PFSK-1 (cell line): ENCODE results near the gene RERE.

Experiments used
- FOXP2 ChIP-seq: optimal IDR thresholded peaks from 2 replicates; pipeline ENCODE3; 2011; ENCODE audit warnings: borderline replicate concordance, control low read depth, inconsistent platforms; ENCODE audit not compliant: insufficient read depth; ENCODE audit errors: extremely low read length, extremely low read depth
- POLR2AphosphoS5 ChIP-seq: IDR thresholded peaks from 2 replicates; pipeline ENCODE4 v1.6.1; 2012; ENCODE audit warnings: low read depth, mild to moderate bottlenecking, control low read depth, low read length, moderate library complexity
- SIN3A ChIP-seq: IDR thresholded peaks from 2 replicates; pipeline ENCODE4 v1.6.1; 2012; ENCODE audit warnings: mild to moderate bottlenecking, low read length, moderate library complexity, borderline replicate concordance; ENCODE audit not compliant: insufficient read depth
- TAF1 ChIP-seq: IDR thresholded peaks from 2 replicates; pipeline ENCODE4 v1.6.1; 2012; ENCODE audit warnings: low read length, control low read depth, borderline replicate concordance; ENCODE audit not compliant: insufficient read depth
- TF ChIP-seq, protein P1 (sequence below), 2 experiments: IDR thresholded peaks; 2 replicates each; pipeline versions ENCODE4 v1.6.1 to v1.8.0; 2011 to 2012; ENCODE audit warnings: low read depth in 2 of 2, low read length in 2 of 2, control low read depth in 1 of 2, inconsistent platforms in 1 of 2, mild to moderate bottlenecking in 1 of 2, moderate library complexity in 1 of 2; ENCODE audit not compliant: insufficient read depth in 1 of 2

Gene RERE

DNA sequence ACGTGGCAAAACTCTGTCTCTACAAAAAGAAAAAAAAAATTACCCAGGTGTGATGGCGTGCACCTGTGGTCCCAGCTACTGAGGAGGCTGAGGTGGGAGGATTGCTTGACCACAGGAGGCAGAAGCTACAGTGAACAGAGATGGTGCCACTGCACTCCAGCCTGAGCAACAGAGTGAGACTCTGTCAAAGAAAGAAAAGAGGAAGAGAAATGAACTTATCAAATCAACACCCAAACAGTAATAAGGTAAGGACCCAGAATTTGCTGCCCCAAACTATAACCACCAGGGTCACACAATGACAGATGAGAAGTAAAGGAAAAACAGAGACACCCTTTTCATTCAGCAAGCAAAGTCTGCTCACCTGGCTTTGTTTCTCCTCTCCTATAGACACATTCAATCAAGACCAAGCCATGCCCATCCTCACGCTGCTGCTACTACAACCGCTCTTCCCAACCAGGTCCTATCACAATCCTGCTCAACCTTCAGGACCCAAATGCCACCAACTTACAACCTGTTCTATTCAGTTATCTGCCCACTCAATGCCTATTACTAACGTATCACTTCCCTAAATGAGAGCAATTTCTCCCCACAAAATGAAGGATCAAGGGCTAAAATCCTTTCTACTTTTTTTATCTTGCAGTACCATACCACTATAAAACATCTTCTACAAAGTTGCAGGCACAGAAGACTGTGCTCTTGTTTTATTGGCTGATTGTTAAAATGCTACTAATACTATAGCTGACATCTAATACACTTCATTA, 183.5 kb downstream of the RERE start:
- TF ChIP-seq SIN3A (no peak), POLR2AphosphoS5 (no peak), FOXP2 (no peak), TAF1 (no peak)
- TF ChIP-seq, protein P1, sequence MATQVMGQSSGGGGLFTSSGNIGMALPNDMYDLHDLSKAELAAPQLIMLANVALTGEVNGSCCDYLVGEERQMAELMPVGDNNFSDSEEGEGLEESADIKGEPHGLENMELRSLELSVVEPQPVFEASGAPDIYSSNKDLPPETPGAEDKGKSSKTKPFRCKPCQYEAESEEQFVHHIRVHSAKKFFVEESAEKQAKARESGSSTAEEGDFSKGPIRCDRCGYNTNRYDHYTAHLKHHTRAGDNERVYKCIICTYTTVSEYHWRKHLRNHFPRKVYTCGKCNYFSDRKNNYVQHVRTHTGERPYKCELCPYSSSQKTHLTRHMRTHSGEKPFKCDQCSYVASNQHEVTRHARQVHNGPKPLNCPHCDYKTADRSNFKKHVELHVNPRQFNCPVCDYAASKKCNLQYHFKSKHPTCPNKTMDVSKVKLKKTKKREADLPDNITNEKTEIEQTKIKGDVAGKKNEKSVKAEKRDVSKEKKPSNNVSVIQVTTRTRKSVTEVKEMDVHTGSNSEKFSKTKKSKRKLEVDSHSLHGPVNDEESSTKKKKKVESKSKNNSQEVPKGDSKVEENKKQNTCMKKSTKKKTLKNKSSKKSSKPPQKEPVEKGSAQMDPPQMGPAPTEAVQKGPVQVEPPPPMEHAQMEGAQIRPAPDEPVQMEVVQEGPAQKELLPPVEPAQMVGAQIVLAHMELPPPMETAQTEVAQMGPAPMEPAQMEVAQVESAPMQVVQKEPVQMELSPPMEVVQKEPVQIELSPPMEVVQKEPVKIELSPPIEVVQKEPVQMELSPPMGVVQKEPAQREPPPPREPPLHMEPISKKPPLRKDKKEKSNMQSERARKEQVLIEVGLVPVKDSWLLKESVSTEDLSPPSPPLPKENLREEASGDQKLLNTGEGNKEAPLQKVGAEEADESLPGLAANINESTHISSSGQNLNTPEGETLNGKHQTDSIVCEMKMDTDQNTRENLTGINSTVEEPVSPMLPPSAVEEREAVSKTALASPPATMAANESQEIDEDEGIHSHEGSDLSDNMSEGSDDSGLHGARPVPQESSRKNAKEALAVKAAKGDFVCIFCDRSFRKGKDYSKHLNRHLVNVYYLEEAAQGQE (IDR thresholded peaks at IDR 0.05; ENCODE audit: insufficient read depth in 1 of 2, low read depth in 2 of 2, low read length in 2 of 2): no peak

DNA sequence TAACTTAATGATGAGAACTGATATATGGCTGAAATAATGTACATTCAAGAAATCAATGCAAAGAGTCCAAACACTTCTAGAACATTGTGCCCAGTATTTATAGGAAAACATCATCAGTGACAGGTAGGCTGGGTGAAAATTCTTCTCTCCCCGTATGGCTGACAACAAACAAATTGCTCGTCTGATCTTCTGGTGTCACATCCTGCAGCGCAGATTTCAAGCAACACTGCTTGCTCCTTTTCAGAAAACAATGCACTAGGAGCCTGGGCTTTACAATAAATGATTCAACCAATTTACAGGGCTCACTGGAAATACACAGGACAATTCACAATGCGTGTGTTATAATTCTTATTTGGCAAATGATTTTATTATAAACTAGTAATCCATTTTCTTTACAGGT, 185.3 kb downstream of the RERE start:
- TF ChIP-seq, protein P1 (IDR thresholded peaks at IDR 0.05; ENCODE audit: insufficient read depth in 1 of 2, low read depth in 2 of 2, low read length in 2 of 2): no peak
- TF ChIP-seq POLR2AphosphoS5 (no peak), SIN3A (no peak), TAF1 (no peak), FOXP2 (no peak)

DNA sequence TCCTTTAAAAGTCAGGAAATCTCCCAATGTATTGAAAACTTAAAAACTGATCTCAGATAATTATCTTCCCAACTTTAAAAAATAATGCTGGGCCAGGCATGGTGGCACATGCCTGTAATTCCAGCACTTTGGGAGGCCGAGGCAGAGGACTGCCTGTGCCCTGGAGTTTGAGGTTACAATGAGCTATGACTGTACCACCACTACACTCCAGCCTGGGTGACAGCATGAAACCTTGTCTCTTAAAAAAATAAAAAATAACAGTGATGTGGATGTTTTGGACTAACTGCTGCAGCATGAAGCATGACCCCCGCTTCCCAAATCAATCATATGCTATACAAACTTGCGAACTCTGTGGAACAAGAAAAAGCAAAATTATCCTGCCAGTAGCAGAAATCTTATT, 186.3 kb downstream of the RERE start:
- TF ChIP-seq POLR2AphosphoS5 (no peak), TAF1 (no peak), SIN3A (no peak), FOXP2 (no peak)
- TF ChIP-seq, protein P1 (IDR thresholded peaks at IDR 0.05; ENCODE audit: insufficient read depth in 1 of 2, low read depth in 2 of 2, low read length in 2 of 2): no peak

DNA sequence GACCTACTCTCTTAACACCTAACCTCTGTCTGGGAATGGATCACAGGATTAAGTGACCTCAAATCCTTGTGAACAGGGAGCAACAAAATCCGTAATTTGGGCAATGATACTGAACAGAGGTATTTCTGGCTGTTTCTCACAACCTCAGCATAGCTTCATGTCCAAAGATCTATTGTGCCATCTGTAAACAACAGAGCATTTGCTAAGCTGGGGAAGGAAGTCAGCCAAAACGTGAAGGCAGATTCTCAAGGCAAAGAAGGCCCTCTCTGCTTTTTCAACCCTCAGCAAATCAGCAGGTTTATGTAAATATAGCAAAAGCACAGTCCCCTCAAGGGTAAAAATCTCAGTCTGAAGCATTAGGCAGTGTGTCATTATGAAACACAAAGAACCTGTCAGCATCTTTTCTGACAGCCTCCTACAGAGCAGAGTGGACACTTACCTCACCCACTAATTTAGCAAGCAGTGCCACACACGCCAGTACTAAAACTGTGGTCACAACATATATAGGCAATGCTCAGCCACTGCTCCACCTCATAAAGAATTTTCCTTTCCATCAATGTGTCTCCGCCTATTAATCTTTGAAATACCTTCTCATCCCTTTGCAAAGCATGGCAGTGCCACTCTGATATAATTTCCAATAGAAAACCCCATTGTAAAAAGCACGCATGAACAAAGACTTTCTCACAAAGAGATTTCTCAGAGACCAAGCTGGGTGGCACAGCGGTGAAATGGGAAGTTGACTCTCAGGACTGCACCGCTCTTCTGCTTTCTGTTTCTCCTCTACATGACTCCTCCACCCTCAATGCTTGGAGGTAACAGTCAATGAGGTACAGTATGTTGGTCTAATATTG, 188.0 kb downstream of the RERE start:
- TF ChIP-seq, protein P1 (IDR thresholded peaks at IDR 0.05; ENCODE audit: insufficient read depth in 1 of 2, low read depth in 2 of 2, low read length in 2 of 2): no peak
- TF ChIP-seq SIN3A (no peak), FOXP2 (no peak), TAF1 (no peak), POLR2AphosphoS5 (no peak)
